HepG2 (cell line): ENCODE results near the gene DHRS1. TPM values are rescaled to one million over a fixed set of nuclear protein-coding genes. Genes with fewer than 3 reads are reported as not detected.
A peak's percentile ranks its signal among the peaks of the same experiment; 100 is the strongest.

ENCODE experiments used
- HNF4A ChIP-seq: sonication (generic); formaldehyde crosslinking; IDR thresholded peaks from 2 replicates; pipeline ENCODE4 v1.4.0; 2020; ENCODE audit warnings: missing genetic modification reagents
- KAT2B ChIP-seq: fragments of 150-350 bp; IDR thresholded peaks from 2 replicates; pipeline ENCODE4 v1.6.1; 2014; ENCODE audit warnings: low read depth, low read length, borderline replicate concordance
- KIAA2018 ChIP-seq: sonication (generic); formaldehyde crosslinking; IDR thresholded peaks from 2 replicates; pipeline ENCODE4 v1.5.0; 2020; ENCODE audit warnings: mild to moderate bottlenecking, missing genetic modification reagents, borderline replicate concordance
- PHF5A ChIP-seq: IDR thresholded peaks from one replicate; pipeline ENCODE4 v1.6.1; 2018; ENCODE audit warnings: low read depth, missing genetic modification reagents; ENCODE audit not compliant: unreplicated experiment
- POLR2AphosphoS5 ChIP-seq: IDR thresholded peaks from 2 replicates; pipeline ENCODE4 v1.6.1; 2012; ENCODE audit warnings: low read depth, low read length
- POLR2G ChIP-seq: fragments of 200-400 bp; formaldehyde crosslinking; IDR thresholded peaks from 2 replicates; pipeline ENCODE4 v1.6.1; 2018; ENCODE audit warnings: mild to moderate bottlenecking, low read depth, low read length, moderate library complexity
- PPARG ChIP-seq: conservative IDR thresholded peaks from 2 replicates; pipeline ENCODE4 v1.6.1; 2016; ENCODE audit warnings: missing biosample characterization, missing genetic modification reagents
- PRMT3 ChIP-seq: sonication (generic); formaldehyde crosslinking; IDR thresholded peaks from 2 replicates; pipeline ENCODE4 v1.8.1; 2022; ENCODE audit warnings: low read depth, mild to moderate bottlenecking, moderate library complexity, missing genetic modification reagents, borderline replicate concordance
- RAD51 ChIP-seq: fragments of 450-650 bp; IDR thresholded peaks from 2 replicates; pipeline ENCODE4 v1.6.1; 2016; ENCODE audit warnings: borderline replicate concordance
- ZFP36L1 ChIP-seq: sonication (generic); formaldehyde crosslinking; IDR thresholded peaks from 2 replicates; pipeline ENCODE4 v1.8.0; 2022; ENCODE audit warnings: mild to moderate bottlenecking, missing genetic modification reagents, moderate library complexity
- ZNF12 ChIP-seq: sonication (generic); formaldehyde crosslinking; IDR thresholded peaks from 2 replicates; pipeline ENCODE4 v1.5.0; 2020; ENCODE audit warnings: missing genetic modification reagents
- ZNF362 ChIP-seq: sonication (generic); formaldehyde crosslinking; IDR thresholded peaks from 2 replicates; pipeline ENCODE4 v1.4.0; 2020; ENCODE audit warnings: missing genetic modification reagents, mild to moderate bottlenecking, borderline replicate concordance
- ZNF556 ChIP-seq: sonication (generic); formaldehyde crosslinking; IDR thresholded peaks from 2 replicates; pipeline ENCODE4 v1.4.0; 2020; ENCODE audit warnings: mild to moderate bottlenecking, missing genetic modification reagents, borderline replicate concordance
- ZNF652 ChIP-seq: IDR thresholded peaks from 2 replicates; pipeline ENCODE4 v1.6.1; 2016; ENCODE audit warnings: low read depth, borderline replicate concordance
- polyA plus RNA-seq, 8 experiments: library from polyadenylated mRNA; depleted of rRNA in 3 of 8; stranded (reverse) in 7 of 8; unstranded in 1 of 8; fragments of >200 nt; fragmentation: Illumina TruSeq in 4 of 8; extraction: Trizol in 4 of 8; gene quantifications; 2 replicates each; pipeline versions ENCODE4 v1.2.1 to v1.2.3, GENCODE V29; 2011 to 2016; ENCODE audit warnings: low read depth in 4 of 8, missing spikeins in 1 of 8, mixed read lengths in 1 of 8; ENCODE audit not compliant: insufficient read depth in 1 of 8
- total RNA-seq, 5 experiments: library from RNA; depleted of rRNA; stranded (reverse); fragments of >200 nt; fragmentation: Illumina TruSeq; extraction: Trizol; gene quantifications; 2 replicates each; pipeline ENCODE4 v1.2.3, GENCODE V29; 2016; ENCODE audit warnings: low read depth in 1 of 5
- TF ChIP-seq, protein P1 (sequence below): sonication (generic); formaldehyde crosslinking; IDR thresholded peaks from 2 replicates; pipeline ENCODE4 v1.5.0; 2020; ENCODE audit warnings: missing genetic modification reagents
- TF ChIP-seq, protein P2 (sequence below): sonication (generic); formaldehyde crosslinking; IDR thresholded peaks from 2 replicates; pipeline ENCODE4 v1.4.0; 2020; ENCODE audit warnings: mild to moderate bottlenecking, missing genetic modification reagents, borderline replicate concordance

Gene DHRS1
- total and polyA plus RNA-seq, 2 of the 13 experiments (the other 11 are each of a cell fraction or from before 2014, with no cell fraction given): 49.8 to 60.8 TPM

DNA sequence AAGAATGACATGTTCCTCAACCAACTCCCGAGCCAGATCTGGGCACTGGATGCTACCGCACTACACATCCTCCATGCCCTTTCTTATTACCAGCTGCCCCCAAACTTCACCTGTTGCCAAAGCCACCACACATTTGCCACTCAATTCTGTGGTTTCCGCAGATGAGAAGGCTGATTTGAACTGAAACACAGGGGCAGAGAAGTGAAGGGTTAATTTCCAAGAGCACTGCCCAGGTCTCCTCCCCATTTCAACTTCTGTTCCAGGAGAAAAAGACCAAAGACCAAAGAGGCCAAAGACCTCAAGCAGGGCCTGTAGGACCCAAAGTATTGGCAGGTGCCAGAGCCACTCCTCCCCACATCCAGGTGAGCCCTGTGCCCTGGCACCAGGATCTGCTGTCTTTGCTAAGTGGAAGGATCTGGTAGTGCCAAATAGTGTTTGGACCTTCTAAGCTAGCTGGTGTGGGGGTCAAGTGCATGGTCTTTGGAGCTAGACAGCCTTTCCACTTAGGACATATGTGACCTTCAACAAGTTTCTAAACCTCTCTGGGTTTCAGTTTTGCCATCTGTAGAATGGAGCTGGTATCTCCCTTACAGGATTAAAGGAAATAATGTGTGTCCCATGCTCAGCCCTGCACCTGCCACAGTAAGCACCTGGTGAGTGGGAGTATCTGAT lies 8.0 kb downstream of the DHRS1 start (continued):
- TF ChIP-seq, protein P1, sequence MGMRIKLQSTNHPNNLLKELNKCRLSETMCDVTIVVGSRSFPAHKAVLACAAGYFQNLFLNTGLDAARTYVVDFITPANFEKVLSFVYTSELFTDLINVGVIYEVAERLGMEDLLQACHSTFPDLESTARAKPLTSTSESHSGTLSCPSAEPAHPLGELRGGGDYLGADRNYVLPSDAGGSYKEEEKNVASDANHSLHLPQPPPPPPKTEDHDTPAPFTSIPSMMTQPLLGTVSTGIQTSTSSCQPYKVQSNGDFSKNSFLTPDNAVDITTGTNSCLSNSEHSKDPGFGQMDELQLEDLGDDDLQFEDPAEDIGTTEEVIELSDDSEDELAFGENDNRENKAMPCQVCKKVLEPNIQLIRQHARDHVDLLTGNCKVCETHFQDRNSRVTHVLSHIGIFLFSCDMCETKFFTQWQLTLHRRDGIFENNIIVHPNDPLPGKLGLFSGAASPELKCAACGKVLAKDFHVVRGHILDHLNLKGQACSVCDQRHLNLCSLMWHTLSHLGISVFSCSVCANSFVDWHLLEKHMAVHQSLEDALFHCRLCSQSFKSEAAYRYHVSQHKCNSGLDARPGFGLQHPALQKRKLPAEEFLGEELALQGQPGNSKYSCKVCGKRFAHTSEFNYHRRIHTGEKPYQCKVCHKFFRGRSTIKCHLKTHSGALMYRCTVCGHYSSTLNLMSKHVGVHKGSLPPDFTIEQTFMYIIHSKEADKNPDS (CRISPR knock-in tag): 0 out of 2 replicates have a peak, but pooled peaks have one; percentile 34
- no peak for TF ChIP-seq KAT2B
- no peak for TF ChIP-seq ZNF12 (CRISPR knock-in tag)
- TF ChIP-seq HNF4A (CRISPR knock-in tag): peak; percentile 63; the same call in 1 of the 2 replicates
- peak; percentile 40; the same call in 1 of the 2 replicates for TF ChIP-seq POLR2AphosphoS5
- TF ChIP-seq POLR2G: peak; percentile 23; the same call in 1 of the 2 replicates
- no peak for TF ChIP-seq KIAA2018 (CRISPR knock-in tag)
- TF ChIP-seq ZNF652 (CRISPR knock-in tag): peak; percentile 91
- TF ChIP-seq, protein P2, sequence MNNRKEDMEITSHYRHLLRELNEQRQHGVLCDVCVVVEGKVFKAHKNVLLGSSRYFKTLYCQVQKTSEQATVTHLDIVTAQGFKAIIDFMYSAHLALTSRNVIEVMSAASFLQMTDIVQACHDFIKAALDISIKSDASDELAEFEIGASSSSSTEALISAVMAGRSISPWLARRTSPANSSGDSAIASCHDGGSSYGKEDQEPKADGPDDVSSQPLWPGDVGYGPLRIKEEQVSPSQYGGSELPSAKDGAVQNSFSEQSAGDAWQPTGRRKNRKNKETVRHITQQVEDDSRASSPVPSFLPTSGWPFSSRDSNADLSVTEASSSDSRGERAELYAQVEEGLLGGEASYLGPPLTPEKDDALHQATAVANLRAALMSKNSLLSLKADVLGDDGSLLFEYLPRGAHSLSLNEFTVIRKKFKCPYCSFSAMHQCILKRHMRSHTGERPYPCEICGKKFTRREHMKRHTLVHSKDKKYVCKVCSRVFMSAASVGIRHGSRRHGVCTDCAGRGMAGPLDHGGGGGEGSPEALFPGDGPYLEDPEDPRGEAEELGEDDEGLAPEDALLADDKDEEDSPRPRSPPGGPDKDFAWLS (CRISPR knock-in tag): 0 out of 2 replicates have a peak, but pooled peaks have one; percentile 56
- TF ChIP-seq PRMT3 (CRISPR knock-in tag): no peak
- no peak for TF ChIP-seq PHF5A (CRISPR knock-in tag)
- TF ChIP-seq PPARG (CRISPR knock-in tag): no peak
- no peak for TF ChIP-seq ZNF362 (CRISPR knock-in tag)
- 0 out of 2 replicates have a peak, but pooled peaks have one; percentile 48 for TF ChIP-seq ZNF556 (CRISPR knock-in tag)
- TF ChIP-seq RAD51: no peak
- no peak for TF ChIP-seq ZFP36L1 (CRISPR knock-in tag)
